ENCODE data around the gene SCNN1B.

- TF ChIP-seq, protein P1, sequence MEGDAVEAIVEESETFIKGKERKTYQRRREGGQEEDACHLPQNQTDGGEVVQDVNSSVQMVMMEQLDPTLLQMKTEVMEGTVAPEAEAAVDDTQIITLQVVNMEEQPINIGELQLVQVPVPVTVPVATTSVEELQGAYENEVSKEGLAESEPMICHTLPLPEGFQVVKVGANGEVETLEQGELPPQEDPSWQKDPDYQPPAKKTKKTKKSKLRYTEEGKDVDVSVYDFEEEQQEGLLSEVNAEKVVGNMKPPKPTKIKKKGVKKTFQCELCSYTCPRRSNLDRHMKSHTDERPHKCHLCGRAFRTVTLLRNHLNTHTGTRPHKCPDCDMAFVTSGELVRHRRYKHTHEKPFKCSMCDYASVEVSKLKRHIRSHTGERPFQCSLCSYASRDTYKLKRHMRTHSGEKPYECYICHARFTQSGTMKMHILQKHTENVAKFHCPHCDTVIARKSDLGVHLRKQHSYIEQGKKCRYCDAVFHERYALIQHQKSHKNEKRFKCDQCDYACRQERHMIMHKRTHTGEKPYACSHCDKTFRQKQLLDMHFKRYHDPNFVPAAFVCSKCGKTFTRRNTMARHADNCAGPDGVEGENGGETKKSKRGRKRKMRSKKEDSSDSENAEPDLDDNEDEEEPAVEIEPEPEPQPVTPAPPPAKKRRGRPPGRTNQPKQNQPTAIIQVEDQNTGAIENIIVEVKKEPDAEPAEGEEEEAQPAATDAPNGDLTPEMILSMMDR (IDR thresholded peaks at IDR 0.05) = no peak
- TF ChIP-seq EP300 (IDR thresholded peaks at IDR 0.05) = no peak
Measured at GRCh38 chr16:23373436-23374219, 71.5 kb downstream of the SCNN1B start.

Measured in tibial nerve (tissue), 4 donors.